Caco-2 (cell line): Measurements from ENCODE around the gene CEP20. TPM values are rescaled to one million over a fixed set of nuclear protein-coding genes. Genes with fewer than 3 reads are reported as not detected.

Experiments
- BruUV-seq: library from RNA; stranded (reverse); fragments of 400-500 nt; replicated peaks from 2 replicates; lab custom pipeline; 2021; lab: Mats Ljungman, UMichigan
- CTCF ChIA-PET: fragments of 300-600 bp; sonication (Branson Sonifier 250); formaldehyde crosslinking; loops from one replicate; lab custom pipeline; 2022; ENCODE audit warnings: antibody characterized with exemption; lab: Charles Lee
- POLR2A ChIA-PET: fragments of 300-600 bp; sonication (Branson Sonifier 250); formaldehyde crosslinking; loops from one replicate; lab custom pipeline; 2022; ENCODE audit warnings: antibody characterized with exemption; lab: Charles Lee
- DNase-seq, 2 experiments: peaks; one replicate each; pipeline versions ENCODE4 v3.0.0 to v3.0.0-alpha.2; 2020 to 2022
- H3K27me3 ChIP-seq: replicated peaks from 2 replicates; pipeline ENCODE4 v1.6.0; 2011; ENCODE audit warnings: low read length; ENCODE audit not compliant: control insufficient read depth, insufficient read depth
- H3K36me3 ChIP-seq: 2 replicates; pipeline ENCODE4 v1.5.1; 2011; ENCODE audit warnings: low read length; ENCODE audit not compliant: control insufficient read depth, insufficient read depth
- H3K4me1 ChIP-seq: fragments of 250-450 bp; sonication (Bioruptor Pico); 2 replicates; pipeline ENCODE4 v1.5.1; 2020; ENCODE audit warnings: mild to moderate bottlenecking
- H3K4me3 ChIP-seq: 2 replicates; pipeline ENCODE4 v1.5.1; 2011; ENCODE audit warnings: low read depth, mild to moderate bottlenecking, control low read depth, low read length
- H3K9me3 ChIP-seq: fragments of 250-450 bp; sonication (Bioruptor Pico); 2 replicates; pipeline ENCODE4 v1.5.1; 2020; ENCODE audit warnings: mild to moderate bottlenecking, moderate library complexity
- H3K27ac Mint-ChIP-seq: one replicate; pipeline ENCODE4 v1.8.0; 2022; ENCODE audit warnings: mixed read lengths; ENCODE audit not compliant: unreplicated experiment
- H3K27me3 Mint-ChIP-seq: one replicate; pipeline ENCODE4 v1.8.0; 2022; ENCODE audit warnings: mixed read lengths; ENCODE audit not compliant: insufficient read depth, unreplicated experiment
- H3K36me3 Mint-ChIP-seq: one replicate; pipeline ENCODE4 v1.8.0; 2022; ENCODE audit warnings: mild to moderate bottlenecking, mixed read lengths; ENCODE audit not compliant: insufficient read depth, unreplicated experiment
- H3K4me1 Mint-ChIP-seq: one replicate; pipeline ENCODE4 v1.8.0; 2022; ENCODE audit warnings: low read depth, mixed read lengths; ENCODE audit not compliant: unreplicated experiment
- H3K4me3 Mint-ChIP-seq: one replicate; pipeline ENCODE4 v1.8.0; 2022; ENCODE audit warnings: mild to moderate bottlenecking, moderate library complexity, mixed read lengths; ENCODE audit not compliant: unreplicated experiment
- H3K9me3 Mint-ChIP-seq: one replicate; pipeline ENCODE4 v1.8.0; 2022; ENCODE audit warnings: mixed read lengths; ENCODE audit not compliant: unreplicated experiment
- CTCF ChIP-seq, 2 experiments: fragments of 200-600 bp in 1 of 2; IDR thresholded peaks; 1 replicate in 1 of 2; 2 replicates in 1 of 2; pipeline versions ENCODE4 v1.5.1 to v1.8.0; 2011 to 2022; ENCODE audit warnings: antibody characterized with exemption in 1 of 2, control low read depth in 1 of 2, inconsistent platforms in 1 of 2, low read depth in 1 of 2, low read length in 1 of 2, mild to moderate bottlenecking in 1 of 2, moderate library complexity in 1 of 2; ENCODE audit not compliant: insufficient read depth in 1 of 2, severe bottlenecking in 1 of 2, unreplicated experiment in 1 of 2
- intact Hi-C: fragments of 100-400 bp; cut with micrococcal nuclease; formaldehyde crosslinking; loops from one replicate; pipeline ENCODE4 v1.10.0; 2022; ENCODE audit not compliant: unreplicated experiment
- total RNA-seq: library from RNA; stranded (reverse); gene quantifications from 2 replicates; pipeline ENCODE4 v1.2.3, GENCODE V29; 2022

The CEP20 gene
- total RNA-seq, 1 experiment from 2014 or later, result 26.0 TPM

GRCh38 chr16:15933781-15934180, 45.4 kb upstream of the CEP20 start:
- ChIA-PET CTCF (no interaction called here), POLR2A (no interaction called here)
- no peak overlapping the region for H3K4me3 ChIP-seq
- H3K4me1 ChIP-seq, result peaks cover 3% of the 10 kb centered on the region
- no peak for DNase-seq
- H3K27me3 ChIP-seq, result no peaks in the 10 kb centered on the region
- no peaks in the 10 kb centered on the region for H3K9me3 ChIP-seq
- Mint-ChIP-seq H3K27me3 (no peaks in the 10 kb centered on the region), H3K27ac (no peak overlapping the region), H3K36me3 (no peaks in the 10 kb centered on the region), H3K9me3 (no peaks in the 10 kb centered on the region), H3K4me1 (peaks cover 2% of the 10 kb centered on the region), H3K4me3 (no peak overlapping the region)
- BruUV-seq, result no TSS peak
- intact Hi-C loops, result no loop called here
- no peak for TF ChIP-seq CTCF (IDR thresholded peaks at IDR 0.05; ENCODE audit: insufficient read depth in 1 of 2, low read depth in 1 of 2, low read length in 1 of 2, severe bottlenecking in 1 of 2, unreplicated experiment in 1 of 2)
- no peaks in the 10 kb centered on the region for H3K36me3 ChIP-seq

DNA sequence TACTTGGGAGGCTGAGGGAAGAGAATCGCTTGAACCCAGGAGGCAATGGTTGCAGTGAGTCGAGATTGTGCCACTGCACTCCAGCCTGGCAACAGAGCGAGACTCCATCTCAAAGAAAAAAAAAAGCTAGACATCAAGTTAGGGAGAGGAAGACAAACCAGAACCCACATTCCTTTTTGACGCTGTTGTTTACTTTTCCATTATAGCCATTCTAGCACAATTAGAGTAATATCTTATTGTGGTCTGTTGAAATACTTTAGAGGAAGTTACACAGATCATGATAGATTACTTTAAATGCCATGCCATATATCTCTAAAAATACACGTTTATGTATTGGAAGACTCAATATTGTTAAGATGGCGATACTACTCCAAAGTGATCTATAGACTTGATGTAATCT, 44.5 kb upstream of the CEP20 start:
- no peaks in the 10 kb centered on the region for H3K9me3 ChIP-seq
- CTCF ChIA-PET, result no interaction called here
- no peak overlapping the region for H3K27ac Mint-ChIP-seq
- peaks cover 7% of the 10 kb centered on the region for H3K4me1 Mint-ChIP-seq
- BruUV-seq, result no TSS peak
- no peak overlapping the region for H3K4me3 Mint-ChIP-seq
- no peaks in the 10 kb centered on the region for H3K27me3 Mint-ChIP-seq
- DNase-seq, result no peak
- no peak for TF ChIP-seq CTCF (IDR thresholded peaks at IDR 0.05; ENCODE audit: insufficient read depth in 1 of 2, low read depth in 1 of 2, low read length in 1 of 2, severe bottlenecking in 1 of 2, unreplicated experiment in 1 of 2)
- H3K4me1 ChIP-seq, result peaks cover 11% of the 10 kb centered on the region
- H3K27me3 ChIP-seq, result no peaks in the 10 kb centered on the region
- no peak overlapping the region for H3K4me3 ChIP-seq
- H3K36me3 Mint-ChIP-seq, result no peaks in the 10 kb centered on the region
- POLR2A ChIA-PET, result no interaction called here
- H3K9me3 Mint-ChIP-seq, result no peaks in the 10 kb centered on the region
- intact Hi-C loops, result no loop called here
- no peaks in the 10 kb centered on the region for H3K36me3 ChIP-seq

DNA sequence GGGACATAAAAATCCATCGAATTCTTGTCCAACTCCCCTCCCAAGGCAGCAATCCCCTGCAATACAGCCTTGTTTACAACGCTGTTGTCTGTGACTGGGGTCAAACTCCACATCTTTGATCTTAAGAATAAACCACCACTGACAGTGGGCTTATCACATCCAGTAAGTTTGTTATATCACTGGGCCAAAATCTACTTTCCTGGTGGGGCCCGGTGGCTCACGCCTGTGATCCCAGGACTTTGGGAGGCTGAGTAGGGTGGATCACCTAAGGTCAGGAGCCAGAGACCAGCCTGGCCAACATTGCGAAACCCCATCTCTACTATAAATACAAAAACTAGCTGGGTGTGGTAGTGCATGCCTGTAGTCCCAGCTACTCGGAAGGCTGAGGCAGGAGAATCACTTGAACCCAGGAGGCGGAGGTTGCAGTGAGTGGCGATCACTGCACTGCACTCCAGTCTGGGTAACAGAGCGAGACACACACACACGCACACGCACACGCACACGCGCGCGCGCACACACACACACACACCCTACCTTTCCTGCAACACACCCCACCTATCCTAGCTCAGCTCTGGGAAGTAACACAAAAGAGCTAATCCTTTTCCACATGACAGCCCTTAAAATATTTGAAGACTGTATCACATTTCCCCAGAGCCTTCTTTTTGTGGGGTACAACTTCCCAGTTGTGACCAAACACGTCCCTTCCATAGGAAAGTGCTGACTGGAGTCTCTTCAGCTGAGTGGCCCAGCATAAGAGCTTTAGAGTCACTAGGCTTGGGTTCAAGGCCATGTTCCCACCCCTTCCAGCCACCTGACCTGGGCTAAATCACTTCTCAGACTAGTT, 40.1 kb upstream of the CEP20 start:
- H3K4me3 Mint-ChIP-seq, result no peak overlapping the region
- TF ChIP-seq CTCF (IDR thresholded peaks at IDR 0.05; ENCODE audit: insufficient read depth in 1 of 2, low read depth in 1 of 2, low read length in 1 of 2, severe bottlenecking in 1 of 2, unreplicated experiment in 1 of 2), result no peak
- H3K27ac Mint-ChIP-seq, result peak overlapping the region; percentile 50
- H3K4me1 ChIP-seq, result peaks cover 12% of the 10 kb centered on the region
- H3K4me1 Mint-ChIP-seq, result peaks cover 7% of the 10 kb centered on the region
- POLR2A ChIA-PET, result no interaction called here
- H3K36me3 ChIP-seq, result no peaks in the 10 kb centered on the region
- DNase-seq, result peak; percentile 47 to 49
- CTCF ChIA-PET, result no interaction called here
- no TSS peak for BruUV-seq
- H3K9me3 ChIP-seq, result no peaks in the 10 kb centered on the region
- no peaks in the 10 kb centered on the region for H3K36me3 Mint-ChIP-seq
- no peaks in the 10 kb centered on the region for H3K27me3 Mint-ChIP-seq
- no peak overlapping the region for H3K4me3 ChIP-seq
- no peaks in the 10 kb centered on the region for H3K9me3 Mint-ChIP-seq
- intact Hi-C loops, result no loop called here
- no peaks in the 10 kb centered on the region for H3K27me3 ChIP-seq
